GM12892 (cell line): Measurements from ENCODE around the gene CDK19.

Experiments used
- POLR2A ChIP-seq: IDR thresholded peaks from 2 replicates; pipeline ENCODE4 v1.6.1; 2011; ENCODE audit warnings: low read depth, low read length, control low read depth
- POLR2AphosphoS5 ChIP-seq: IDR thresholded peaks from 2 replicates; pipeline ENCODE4 v1.6.1; 2011; ENCODE audit warnings: low read depth, low read length, control low read depth
- TAF1 ChIP-seq: IDR thresholded peaks from 2 replicates; pipeline ENCODE4 v1.6.1; 2011; ENCODE audit warnings: low read depth, mild to moderate bottlenecking, control low read depth, low read length, borderline replicate concordance

DNA sequence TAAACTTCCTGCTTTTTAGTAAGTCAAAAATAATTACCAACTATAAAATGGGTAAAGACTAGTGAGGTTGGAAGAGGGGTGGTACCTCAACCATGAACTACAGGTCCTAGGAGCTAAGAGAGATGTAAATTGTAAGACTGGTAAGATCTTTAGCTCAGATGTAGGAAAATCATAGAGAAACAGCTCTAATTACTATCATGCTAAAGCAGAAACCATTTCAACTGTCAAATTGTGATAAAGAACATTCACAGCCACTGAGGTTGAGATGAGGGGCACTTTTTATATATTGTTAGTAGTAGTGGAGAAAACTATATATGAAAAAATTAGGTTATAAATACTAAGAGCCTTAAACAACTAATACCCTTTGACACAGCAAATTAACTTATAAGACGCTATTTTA lies 20.0 kb downstream of the CDK19 start:
- TF ChIP-seq POLR2AphosphoS5 (no peak), POLR2A (no peak), TAF1 (no peak)
